ENCODE results near the gene PTPRCAP. TPM values are rescaled to one million over a fixed set of nuclear protein-coding genes. Genes with fewer than 3 reads are reported as not detected.
"Not testable (repeated sequence)": the region's sequence is repeated elsewhere in the genome, so short reads cannot be mapped to it uniquely, and the experiment has no call there.

Gene PTPRCAP, protein sequence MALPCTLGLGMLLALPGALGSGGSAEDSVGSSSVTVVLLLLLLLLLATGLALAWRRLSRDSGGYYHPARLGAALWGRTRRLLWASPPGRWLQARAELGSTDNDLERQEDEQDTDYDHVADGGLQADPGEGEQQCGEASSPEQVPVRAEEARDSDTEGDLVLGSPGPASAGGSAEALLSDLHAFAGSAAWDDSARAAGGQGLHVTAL
- total RNA-seq = 1 to 10 TPM in 3 of 4 donors, under 1 TPM in 1; 0.29 to 5.0 (median 1.9) TPM

- peak within 1 kb of the TSS; percentile 32 to 58 for H3K27ac ChIP-seq
These were observed at the start of gene PTPRCAP for GRCh38 chr11:67437082-67437808. Gene PTPRCAP (minus strand): TSS chr11:67437682. CDS start chr11:67437619, 63 bp downstream.

DNA sequence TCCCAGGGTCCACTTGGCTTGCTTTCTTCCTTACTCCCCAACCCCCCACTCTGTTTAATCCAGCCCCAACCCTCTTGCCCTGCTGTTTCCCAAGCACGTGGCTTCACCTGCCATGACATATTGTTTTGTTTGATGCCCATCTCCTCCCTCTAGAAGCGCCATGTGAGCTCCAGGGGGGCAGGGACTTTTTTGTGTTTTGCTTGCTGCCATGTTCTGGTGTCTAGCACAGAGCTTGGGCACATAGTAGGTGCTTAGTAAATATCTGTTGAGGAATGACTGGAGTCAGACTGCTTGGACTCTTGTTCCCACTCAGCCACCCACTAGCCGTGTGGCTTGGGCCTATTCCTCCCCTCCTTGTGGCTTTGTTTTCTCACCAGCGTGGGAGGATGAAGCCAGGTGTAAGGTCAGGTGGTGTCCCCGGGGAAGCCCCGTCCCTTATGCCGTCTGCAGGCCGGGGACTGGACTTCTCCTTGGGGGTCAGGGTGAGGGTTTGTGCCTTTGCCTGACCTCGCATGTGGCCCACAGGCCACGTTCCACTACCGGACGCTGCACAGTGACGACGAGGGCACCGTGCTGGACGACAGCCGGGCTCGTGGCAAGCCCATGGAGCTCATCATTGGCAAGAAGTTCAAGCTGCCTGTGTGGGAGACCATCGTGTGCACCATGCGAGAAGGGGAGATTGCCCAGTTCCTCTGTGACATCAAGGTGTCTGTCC lies 49.2 kb upstream of the PTPRCAP start:
- H3K36me3 ChIP-seq = no peaks in the 10 kb centered on the region
- no peak overlapping the region for H3K4me3 ChIP-seq
- DNase-seq = no peak
- intact Hi-C loops (cut with DNase I; ENCODE audit: low total_unique reads) = no loop called here
- no peak overlapping the region for H3K27ac ChIP-seq
- H3K9me3 ChIP-seq = no peaks in the 10 kb centered on the region
- H3K27me3 ChIP-seq = no peaks in the 10 kb centered on the region
- no peak for TF ChIP-seq POLR2A (IDR thresholded peaks at IDR 0.05)
- TF ChIP-seq, protein P1, sequence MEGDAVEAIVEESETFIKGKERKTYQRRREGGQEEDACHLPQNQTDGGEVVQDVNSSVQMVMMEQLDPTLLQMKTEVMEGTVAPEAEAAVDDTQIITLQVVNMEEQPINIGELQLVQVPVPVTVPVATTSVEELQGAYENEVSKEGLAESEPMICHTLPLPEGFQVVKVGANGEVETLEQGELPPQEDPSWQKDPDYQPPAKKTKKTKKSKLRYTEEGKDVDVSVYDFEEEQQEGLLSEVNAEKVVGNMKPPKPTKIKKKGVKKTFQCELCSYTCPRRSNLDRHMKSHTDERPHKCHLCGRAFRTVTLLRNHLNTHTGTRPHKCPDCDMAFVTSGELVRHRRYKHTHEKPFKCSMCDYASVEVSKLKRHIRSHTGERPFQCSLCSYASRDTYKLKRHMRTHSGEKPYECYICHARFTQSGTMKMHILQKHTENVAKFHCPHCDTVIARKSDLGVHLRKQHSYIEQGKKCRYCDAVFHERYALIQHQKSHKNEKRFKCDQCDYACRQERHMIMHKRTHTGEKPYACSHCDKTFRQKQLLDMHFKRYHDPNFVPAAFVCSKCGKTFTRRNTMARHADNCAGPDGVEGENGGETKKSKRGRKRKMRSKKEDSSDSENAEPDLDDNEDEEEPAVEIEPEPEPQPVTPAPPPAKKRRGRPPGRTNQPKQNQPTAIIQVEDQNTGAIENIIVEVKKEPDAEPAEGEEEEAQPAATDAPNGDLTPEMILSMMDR (IDR thresholded peaks at IDR 0.05) = no peak
- H3K4me1 ChIP-seq = peaks cover 0 to 5% of the 10 kb centered on the region in 2 donors

More at GRCh38 chr11:67437082-67437808, at the start of gene PTPRCAP:
- Histone ChIP-seq H3K36me3 (no peaks in the 10 kb centered on the region), H3K4me1 (peaks cover 0 to 4% of the 10 kb centered on the region in 2 donors), H3K9me3 (no peaks in the 10 kb centered on the region), H3K27me3 (no peaks in the 10 kb centered on the region), H3K4me3 (no peak within 1 kb of the TSS)
- TF ChIP-seq, protein P1 (IDR thresholded peaks at IDR 0.05) = no peak
- no peak for TF ChIP-seq POLR2A (IDR thresholded peaks at IDR 0.05)
- DNase-seq = no peak
- intact Hi-C loops (cut with DNase I; ENCODE audit: low total_unique reads) = no loop called here

GRCh38 chr11:67485873-67486361 lies 48.4 kb upstream of the PTPRCAP start:
- intact Hi-C loops (cut with DNase I; ENCODE audit: low total_unique reads); H3K4me1 ChIP-seq; H3K9me3 ChIP-seq; H3K27me3 ChIP-seq; DNase-seq; H3K27ac ChIP-seq; H3K36me3 ChIP-seq; H3K4me3 ChIP-seq: not testable (repeated sequence)

- H3K4me1 ChIP-seq = peaks cover 0 to 5% of the 10 kb centered on the region in 2 donors
- TF ChIP-seq, protein P1 (IDR thresholded peaks at IDR 0.05) = no peak
- no peak for TF ChIP-seq POLR2A (IDR thresholded peaks at IDR 0.05)
- no peak overlapping the region for H3K4me3 ChIP-seq
- H3K27ac ChIP-seq = no peak overlapping the region
- intact Hi-C loops (cut with DNase I; ENCODE audit: low total_unique reads) = no loop called here
- H3K36me3 ChIP-seq = no peaks in the 10 kb centered on the region
- no peak for DNase-seq
- no peaks in the 10 kb centered on the region for H3K9me3 ChIP-seq
- H3K27me3 ChIP-seq = no peaks in the 10 kb centered on the region
These were observed 47.4 kb upstream of the PTPRCAP start for GRCh38 chr11:67484847-67485311.

- Histone ChIP-seq H3K27ac (peak overlapping the region; percentile 86 to 94), H3K9me3 (no peaks in the 10 kb centered on the region), H3K36me3 (no peaks in the 10 kb centered on the region), H3K27me3 (no peaks in the 10 kb centered on the region), H3K4me1 (peaks cover 0 to 5% of the 10 kb centered on the region in 2 donors), H3K4me3 (peak overlapping the region; percentile 48 to 65)
- TF ChIP-seq, protein P1 (IDR thresholded peaks at IDR 0.05) = no peak
- TF ChIP-seq POLR2A (IDR thresholded peaks at IDR 0.05) = no peak
- DNase-seq = no peak
- intact Hi-C loops (cut with DNase I; ENCODE audit: low total_unique reads) = no loop called here
These were observed 46.6 kb upstream of the PTPRCAP start for GRCh38 chr11:67483831-67484665.
